ENCODE measurements around the gene RGS2. TPM values are rescaled to one million over a fixed set of nuclear protein-coding genes. Genes with fewer than 3 reads are reported as not detected.

Gene RGS2
- total RNA-seq, 2 experiments from 2014 or later, result 5.4 to 6.4 TPM

GRCh38 chr1:192844360-192844759 is 35.5 kb downstream of the RGS2 start:
- Mint-ChIP-seq H3K36me3 (no peaks in the 10 kb centered on the region), H3K9me3 (no peaks in the 10 kb centered on the region), H3K27me3 (no peaks in the 10 kb centered on the region), H3K27ac (no peak overlapping the region), H3K4me3 (no peak overlapping the region), H3K4me1 (ENCODE audit: low read depth) (no peaks in the 10 kb centered on the region)
- ChIA-PET POLR2A (no interaction called here), CTCF (no interaction called here)
- no peak for DNase-seq
- intact Hi-C loops (cut with micrococcal nuclease), result no loop called here

GRCh38 chr1:192846950-192847349 is 38.1 kb downstream of the RGS2 start:
- no peaks in the 10 kb centered on the region for H3K9me3 Mint-ChIP-seq
- H3K27ac Mint-ChIP-seq, result no peak overlapping the region
- H3K4me1 Mint-ChIP-seq (ENCODE audit: low read depth), result no peaks in the 10 kb centered on the region
- H3K27me3 Mint-ChIP-seq, result no peaks in the 10 kb centered on the region
- ChIA-PET CTCF (no interaction called here), POLR2A (no interaction called here)
- DNase-seq, result no peak
- no peaks in the 10 kb centered on the region for H3K36me3 Mint-ChIP-seq
- H3K4me3 Mint-ChIP-seq, result no peak overlapping the region
- intact Hi-C loops (cut with micrococcal nuclease), result no loop called here

GRCh38 chr1:192849011-192849410 is 40.2 kb downstream of the RGS2 start:
- Mint-ChIP-seq H3K4me3 (no peak overlapping the region), H3K27ac (no peak overlapping the region), H3K27me3 (no peaks in the 10 kb centered on the region), H3K9me3 (no peaks in the 10 kb centered on the region), H3K36me3 (no peaks in the 10 kb centered on the region), H3K4me1 (ENCODE audit: low read depth) (no peaks in the 10 kb centered on the region)
- intact Hi-C loops (cut with micrococcal nuclease), result no loop called here
- POLR2A ChIA-PET, result no interaction called here
- DNase-seq, result no peak
- CTCF ChIA-PET, result no interaction called here

- H3K4me1 Mint-ChIP-seq (ENCODE audit: low read depth), result no peaks in the 10 kb centered on the region
- H3K4me3 Mint-ChIP-seq, result no peak overlapping the region
- no peak overlapping the region for H3K27ac Mint-ChIP-seq
- no peaks in the 10 kb centered on the region for H3K9me3 Mint-ChIP-seq
- ChIA-PET POLR2A (no interaction called here), CTCF (no interaction called here)
- intact Hi-C loops (cut with micrococcal nuclease), result no loop called here
- H3K36me3 Mint-ChIP-seq, result no peaks in the 10 kb centered on the region
- no peak for DNase-seq
- no peaks in the 10 kb centered on the region for H3K27me3 Mint-ChIP-seq
These were observed 40.6 kb downstream of the RGS2 start for GRCh38 chr1:192849442-192849841.

DNA sequence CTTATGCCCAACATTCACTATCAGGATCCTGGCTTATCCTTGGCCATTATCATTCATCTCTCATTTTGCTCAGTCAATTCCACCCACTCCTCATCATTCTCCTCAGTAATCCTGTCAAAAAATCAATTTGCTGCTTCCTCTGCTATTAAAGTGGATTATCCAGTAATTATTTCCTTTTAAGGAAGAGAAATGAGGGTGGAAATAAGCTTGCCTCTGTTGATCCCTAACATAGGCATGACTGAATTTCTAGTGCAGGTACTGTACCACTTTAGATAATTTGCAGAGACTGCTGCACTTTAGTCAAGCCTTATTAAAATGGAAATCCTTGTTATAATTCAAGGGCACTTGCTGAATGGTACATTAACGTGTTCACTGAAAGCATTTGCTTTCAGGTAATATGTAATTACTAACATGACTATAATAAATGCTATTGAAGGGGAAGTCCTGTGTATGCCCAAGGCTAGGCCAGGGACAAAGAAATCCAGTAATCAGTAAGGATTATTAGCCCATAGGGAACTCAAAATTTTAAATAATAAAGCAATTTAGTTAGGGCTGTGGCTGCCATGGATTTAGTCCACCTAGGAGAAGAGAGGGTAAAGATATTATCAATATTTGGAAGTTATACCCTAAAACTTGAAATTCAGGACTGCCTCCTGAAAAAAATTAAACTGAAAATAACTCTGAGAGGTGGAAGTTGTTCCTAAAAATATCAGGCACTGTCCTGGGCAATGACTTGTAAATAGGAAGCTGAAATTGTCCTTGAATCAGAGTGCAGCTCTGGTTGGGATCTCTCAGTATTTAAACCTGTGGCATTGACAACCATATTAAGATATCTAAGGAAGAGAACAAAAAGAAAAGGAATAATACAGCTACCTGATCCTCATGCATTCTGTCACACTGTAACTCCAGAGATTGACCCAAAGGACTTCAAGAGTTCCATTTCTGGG is 43.4 kb downstream of the RGS2 start:
- H3K36me3 Mint-ChIP-seq, result no peaks in the 10 kb centered on the region
- POLR2A ChIA-PET, result interaction anchor here (0.6 kb wide), 1 partner anchor 39 kb away, joined by 3 read pairs; no protein-coding TSS in a partner anchor
- H3K4me1 Mint-ChIP-seq (ENCODE audit: low read depth), result no peaks in the 10 kb centered on the region
- no peak for DNase-seq
- H3K4me3 Mint-ChIP-seq, result no peak overlapping the region
- no peak overlapping the region for H3K27ac Mint-ChIP-seq
- no peaks in the 10 kb centered on the region for H3K27me3 Mint-ChIP-seq
- intact Hi-C loops (cut with micrococcal nuclease), result no loop called here
- CTCF ChIA-PET, result no interaction called here
- no peaks in the 10 kb centered on the region for H3K9me3 Mint-ChIP-seq

DNA sequence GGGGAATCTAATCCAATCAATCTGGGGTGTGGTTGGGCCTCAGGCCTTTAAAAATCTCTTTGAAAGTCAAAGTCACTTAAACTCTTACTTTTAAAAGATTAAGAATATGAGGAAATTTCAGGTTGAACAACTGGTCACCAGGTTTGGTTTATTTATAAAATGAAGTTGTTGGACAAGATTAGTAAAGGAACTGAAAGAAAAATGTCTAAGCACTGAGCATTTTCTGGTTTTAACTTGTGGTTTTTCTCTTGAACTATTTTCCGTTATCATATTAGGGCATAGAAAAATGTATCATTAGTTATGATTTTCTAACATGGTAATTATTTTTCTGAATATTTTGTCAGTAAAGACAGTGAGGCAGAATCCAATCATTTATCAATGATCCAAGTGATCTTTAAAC is 49.6 kb downstream of the RGS2 start:
- no peak for DNase-seq
- no peaks in the 10 kb centered on the region for H3K4me1 Mint-ChIP-seq (ENCODE audit: low read depth)
- intact Hi-C loops (cut with micrococcal nuclease), result no loop called here
- H3K36me3 Mint-ChIP-seq, result no peaks in the 10 kb centered on the region
- no peaks in the 10 kb centered on the region for H3K27me3 Mint-ChIP-seq
- CTCF ChIA-PET, result no interaction called here
- POLR2A ChIA-PET, result no interaction called here
- no peak overlapping the region for H3K4me3 Mint-ChIP-seq
- H3K9me3 Mint-ChIP-seq, result no peaks in the 10 kb centered on the region
- no peak overlapping the region for H3K27ac Mint-ChIP-seq

DNA sequence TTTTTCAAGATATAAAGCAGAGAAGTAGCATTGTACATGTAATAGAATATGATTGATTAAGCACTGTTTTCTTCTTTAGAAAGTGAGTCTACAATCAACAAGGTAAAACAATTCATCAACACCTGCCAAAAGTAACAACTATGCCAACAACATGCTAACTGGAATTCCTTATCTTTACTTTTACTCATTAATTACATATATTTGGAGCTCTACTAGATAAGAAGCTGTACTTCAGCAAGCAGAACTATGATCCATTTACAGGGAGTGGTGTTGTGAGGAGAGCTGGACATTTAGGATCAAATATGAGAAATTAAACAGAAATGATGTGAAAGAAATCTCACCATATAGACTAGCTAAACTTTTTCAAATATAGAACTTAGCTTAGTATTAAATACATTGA is 51.0 kb downstream of the RGS2 start:
- Mint-ChIP-seq H3K9me3 (no peaks in the 10 kb centered on the region), H3K27ac (no peak overlapping the region), H3K4me3 (no peak overlapping the region), H3K36me3 (no peaks in the 10 kb centered on the region), H3K27me3 (no peaks in the 10 kb centered on the region), H3K4me1 (ENCODE audit: low read depth) (no peaks in the 10 kb centered on the region)
- DNase-seq, result no peak
- intact Hi-C loops (cut with micrococcal nuclease), result no loop called here
- CTCF ChIA-PET, result interaction anchor here (0.7 kb wide), 1 partner anchor 1326 kb away, joined by 3 read pairs; no protein-coding TSS in a partner anchor
- POLR2A ChIA-PET, result no interaction called here

GRCh38 chr1:192860478-192861185 is 51.8 kb downstream of the RGS2 start:
- intact Hi-C loops (cut with micrococcal nuclease), result no loop called here
- Mint-ChIP-seq H3K36me3 (no peaks in the 10 kb centered on the region), H3K27me3 (peaks cover 3% of the 10 kb centered on the region), H3K9me3 (no peaks in the 10 kb centered on the region), H3K4me3 (no peak overlapping the region), H3K4me1 (ENCODE audit: low read depth) (no peaks in the 10 kb centered on the region), H3K27ac (no peak overlapping the region)
- ChIA-PET CTCF (interaction anchor here (0.7 kb wide), 1 partner anchor 1326 kb away, joined by 3 read pairs; no protein-coding TSS in a partner anchor), POLR2A (no interaction called here)
- DNase-seq, result no peak

DNA sequence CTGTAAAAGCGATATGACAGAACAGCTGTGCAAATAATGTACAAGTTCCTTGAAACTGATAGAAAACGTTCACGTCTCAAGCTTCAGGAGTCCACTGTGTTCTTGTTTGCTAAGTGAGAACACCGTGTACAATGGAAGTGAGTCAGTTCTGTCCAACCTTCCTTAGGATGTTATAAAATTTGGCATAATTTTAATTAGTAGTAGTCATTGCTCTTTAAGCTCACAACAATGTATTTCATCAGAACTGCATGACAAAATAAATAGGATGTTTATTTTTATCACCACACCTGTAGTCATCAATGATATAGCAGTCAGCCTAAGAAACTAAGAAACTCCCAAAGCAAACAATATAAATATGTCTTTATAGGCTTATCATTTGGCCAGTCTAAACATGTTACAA is 53.0 kb downstream of the RGS2 start:
- no peak for DNase-seq
- intact Hi-C loops (cut with micrococcal nuclease), result no loop called here
- H3K4me3 Mint-ChIP-seq, result no peak overlapping the region
- peaks cover 3% of the 10 kb centered on the region for H3K27me3 Mint-ChIP-seq
- H3K4me1 Mint-ChIP-seq (ENCODE audit: low read depth), result no peaks in the 10 kb centered on the region
- no peaks in the 10 kb centered on the region for H3K36me3 Mint-ChIP-seq
- CTCF ChIA-PET, result no interaction called here
- POLR2A ChIA-PET, result no interaction called here
- H3K27ac Mint-ChIP-seq, result no peak overlapping the region
- no peaks in the 10 kb centered on the region for H3K9me3 Mint-ChIP-seq

Other genes starting within 250 kb of the RGS2 start
- 10 to 100 TPM; 23.5 to 27.1 TPM for gene RGS1, start 233.3 kb upstream of the RGS2 start, total RNA-seq
- not detected for gene RGS13, start 172.9 kb upstream of the RGS2 start, total RNA-seq